GM12892 (cell line): ENCODE results near the gene SCOC.

Experiments
- POLR2A ChIP-seq: IDR thresholded peaks from 2 replicates; pipeline ENCODE4 v1.6.1; 2011; ENCODE audit warnings: low read depth, low read length, control low read depth
- TAF1 ChIP-seq: IDR thresholded peaks from 2 replicates; pipeline ENCODE4 v1.6.1; 2011; ENCODE audit warnings: low read depth, mild to moderate bottlenecking, control low read depth, low read length, borderline replicate concordance

DNA sequence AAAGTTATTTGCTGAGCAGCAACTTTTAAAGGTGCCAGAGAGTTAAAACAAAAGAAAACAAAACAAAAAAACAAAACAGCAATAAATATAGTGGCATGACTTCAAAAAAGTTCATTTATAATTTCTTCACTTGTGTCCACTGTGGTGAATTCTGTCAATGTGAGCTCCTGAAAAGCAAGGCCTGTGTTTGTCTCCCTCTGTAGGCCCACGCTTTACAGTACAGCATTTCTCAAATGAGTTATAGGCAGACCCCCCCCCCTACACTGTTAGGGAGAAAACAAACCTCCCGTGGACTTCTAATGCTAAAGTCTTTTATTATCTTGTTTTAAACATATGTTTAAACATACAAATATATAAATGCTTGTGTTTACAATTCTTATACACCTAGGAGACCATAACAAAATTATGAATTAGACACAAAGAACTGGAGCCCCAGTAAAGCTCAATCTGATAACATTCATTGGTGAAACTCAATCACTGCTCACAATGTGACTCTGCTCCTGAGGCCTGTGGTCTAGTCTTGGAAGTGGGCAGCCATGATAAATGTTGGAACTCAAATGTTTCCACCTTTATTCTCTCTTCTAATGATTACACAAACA, 47.0 kb upstream of the SCOC start:
- TF ChIP-seq TAF1 (no peak), POLR2A (no peak)
